ENCODE measurements around the gene OR4D6. TPM values are rescaled to one million over a fixed set of nuclear protein-coding genes. Genes with fewer than 3 reads are reported as not detected.

The OR4D6 gene
- total RNA-seq, 1 donor = not detected

DNA sequence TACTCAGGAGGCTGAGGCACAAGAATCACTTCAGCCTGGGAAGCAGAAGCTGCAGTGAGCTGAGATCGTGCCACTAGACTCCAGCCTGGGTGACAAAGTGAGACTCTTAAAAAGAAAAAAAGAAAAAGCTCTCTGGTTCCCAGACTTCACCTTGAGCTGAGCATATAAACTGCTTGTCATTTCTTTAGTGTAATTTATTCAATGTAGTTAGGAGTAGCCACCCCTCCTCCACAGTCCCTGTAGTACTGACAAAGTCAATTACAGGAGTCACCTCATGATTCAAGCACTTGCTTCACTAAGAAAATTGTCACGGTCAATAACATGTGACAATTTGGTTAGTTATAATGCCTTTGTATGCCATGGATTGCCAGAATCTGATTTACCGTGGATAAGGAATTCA lies 23.6 kb downstream of the OR4D6 start:
- Histone ChIP-seq H3K4me2 (ENCODE audit: insufficient read depth, low read length) (no peak overlapping the region), H3K4me1 (ENCODE audit: insufficient read depth, low read length) (no peaks in the 10 kb centered on the region), H2AFZ (ENCODE audit: low read length) (no peak overlapping the region), H3K79me2 (ENCODE audit: insufficient read depth, low read length) (no peaks in the 10 kb centered on the region), H3K27me3 (ENCODE audit: insufficient read depth, low read length) (no peaks in the 10 kb centered on the region), H3K36me3 (ENCODE audit: insufficient read depth, low read length) (no peaks in the 10 kb centered on the region), H3K27ac (ENCODE audit: low read depth, low read length) (no peak overlapping the region), H3K4me3 (ENCODE audit: insufficient read depth, low read length) (no peak overlapping the region), H4K20me1 (ENCODE audit: insufficient read depth, low read length) (no peaks in the 10 kb centered on the region), H3K9me3 (ENCODE audit: low read depth, low read length) (no peaks in the 10 kb centered on the region)
- TF ChIP-seq, protein P1, sequence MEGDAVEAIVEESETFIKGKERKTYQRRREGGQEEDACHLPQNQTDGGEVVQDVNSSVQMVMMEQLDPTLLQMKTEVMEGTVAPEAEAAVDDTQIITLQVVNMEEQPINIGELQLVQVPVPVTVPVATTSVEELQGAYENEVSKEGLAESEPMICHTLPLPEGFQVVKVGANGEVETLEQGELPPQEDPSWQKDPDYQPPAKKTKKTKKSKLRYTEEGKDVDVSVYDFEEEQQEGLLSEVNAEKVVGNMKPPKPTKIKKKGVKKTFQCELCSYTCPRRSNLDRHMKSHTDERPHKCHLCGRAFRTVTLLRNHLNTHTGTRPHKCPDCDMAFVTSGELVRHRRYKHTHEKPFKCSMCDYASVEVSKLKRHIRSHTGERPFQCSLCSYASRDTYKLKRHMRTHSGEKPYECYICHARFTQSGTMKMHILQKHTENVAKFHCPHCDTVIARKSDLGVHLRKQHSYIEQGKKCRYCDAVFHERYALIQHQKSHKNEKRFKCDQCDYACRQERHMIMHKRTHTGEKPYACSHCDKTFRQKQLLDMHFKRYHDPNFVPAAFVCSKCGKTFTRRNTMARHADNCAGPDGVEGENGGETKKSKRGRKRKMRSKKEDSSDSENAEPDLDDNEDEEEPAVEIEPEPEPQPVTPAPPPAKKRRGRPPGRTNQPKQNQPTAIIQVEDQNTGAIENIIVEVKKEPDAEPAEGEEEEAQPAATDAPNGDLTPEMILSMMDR (IDR thresholded peaks at IDR 0.05; ENCODE audit: extremely low read depth, low read depth, low read length) = no peak
- DNase-seq (ENCODE audit: insufficient read length, low spot score, missing footprints) = no peak

DNA sequence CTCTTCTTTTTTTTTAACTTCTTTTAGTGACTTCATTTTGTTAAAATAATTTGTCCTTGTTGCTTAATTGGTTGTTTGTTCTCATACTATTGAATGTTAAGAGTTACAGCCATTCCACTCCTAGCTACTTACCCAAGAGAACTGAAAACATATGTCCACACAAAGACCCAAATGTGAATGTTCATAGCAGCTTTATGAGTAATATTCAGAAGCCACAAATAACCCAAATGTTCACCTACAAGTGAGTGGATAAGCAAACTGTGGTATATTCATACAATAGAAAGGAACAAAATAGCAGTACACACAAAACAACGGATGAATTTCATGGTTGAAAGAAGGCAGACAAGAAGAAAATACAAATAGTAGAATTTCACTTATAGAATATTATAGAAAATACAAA lies 45.2 kb downstream of the OR4D6 start:
- H3K9me3 ChIP-seq (ENCODE audit: low read depth, low read length) = no peaks in the 10 kb centered on the region
- no peaks in the 10 kb centered on the region for H3K27me3 ChIP-seq (ENCODE audit: insufficient read depth, low read length)
- DNase-seq (ENCODE audit: insufficient read length, low spot score, missing footprints) = no peak
- H3K27ac ChIP-seq (ENCODE audit: low read depth, low read length) = no peak overlapping the region
- no peaks in the 10 kb centered on the region for H3K36me3 ChIP-seq (ENCODE audit: insufficient read depth, low read length)
- no peak overlapping the region for H3K4me3 ChIP-seq (ENCODE audit: insufficient read depth, low read length)
- TF ChIP-seq, protein P1 (IDR thresholded peaks at IDR 0.05; ENCODE audit: extremely low read depth, low read depth, low read length) = no peak
- H4K20me1 ChIP-seq (ENCODE audit: insufficient read depth, low read length) = no peaks in the 10 kb centered on the region
- H3K4me1 ChIP-seq (ENCODE audit: insufficient read depth, low read length) = no peaks in the 10 kb centered on the region
- no peak overlapping the region for H2AFZ ChIP-seq (ENCODE audit: low read length)
- no peak overlapping the region for H3K4me2 ChIP-seq (ENCODE audit: insufficient read depth, low read length)
- no peaks in the 10 kb centered on the region for H3K79me2 ChIP-seq (ENCODE audit: insufficient read depth, low read length)

DNA sequence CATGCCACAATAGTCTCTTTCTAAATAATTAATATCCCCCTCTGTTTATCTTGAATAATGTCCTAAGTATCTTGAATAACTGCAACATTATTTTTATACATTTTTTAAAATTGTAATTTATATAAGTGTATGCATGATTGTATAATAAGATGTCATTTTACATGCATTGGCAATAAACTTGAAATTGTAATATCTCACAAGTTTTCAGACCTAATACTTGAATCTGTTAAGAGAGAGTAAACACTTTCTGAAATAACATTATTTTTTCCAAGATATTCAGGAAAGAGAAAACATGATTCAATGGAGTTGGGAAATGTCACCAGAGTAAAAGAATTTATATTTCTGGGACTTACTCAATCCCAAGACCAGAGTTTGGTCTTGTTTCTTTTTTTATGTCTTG lies 46.5 kb downstream of the OR4D6 start, which contains the start of gene OR4D11:
TSS of gene OR4D11 (plus strand) at position 301 of the 400 bp plus-strand sequence. CDS start at position 301, 0 bp downstream.
- no peaks in the 10 kb centered on the region for H3K9me3 ChIP-seq (ENCODE audit: low read depth, low read length)
- no peak for DNase-seq (ENCODE audit: insufficient read length, low spot score, missing footprints)

More for the DNA sequence above, 46.5 kb downstream of the OR4D6 start, which contains the start of gene OR4D11:
- Histone ChIP-seq H3K27me3 (ENCODE audit: insufficient read depth, low read length) (no peaks in the 10 kb centered on the region), H2AFZ (ENCODE audit: low read length) (no peak within 1 kb of the TSS), H3K36me3 (ENCODE audit: insufficient read depth, low read length) (no peaks in the 10 kb centered on the region), H3K4me3 (ENCODE audit: insufficient read depth, low read length) (no peak within 1 kb of the TSS), H3K79me2 (ENCODE audit: insufficient read depth, low read length) (no peaks in the 10 kb centered on the region), H3K4me1 (ENCODE audit: insufficient read depth, low read length) (no peaks in the 10 kb centered on the region), H3K27ac (ENCODE audit: low read depth, low read length) (no peak within 1 kb of the TSS), H4K20me1 (ENCODE audit: insufficient read depth, low read length) (no peaks in the 10 kb centered on the region), H3K4me2 (ENCODE audit: insufficient read depth, low read length) (no peak within 1 kb of the TSS)
- TF ChIP-seq, protein P1 (IDR thresholded peaks at IDR 0.05; ENCODE audit: extremely low read depth, low read depth, low read length) = no peak

Other genes with a start within 250 kb of the OR4D6 start
- gene MPEG1, start 244.0 kb upstream of the OR4D6 start, total RNA-seq = under 0.01 and 0.36 TPM in 2 replicates
- not detected in 2 replicates for gene OR5AN1, start 98.1 kb upstream of the OR4D6 start, total RNA-seq
- gene OR5A2, start 30.5 kb upstream of the OR4D6 start, total RNA-seq = not detected in 2 replicates
- not detected in 2 replicates for gene OR5A1, start 20.5 kb upstream of the OR4D6 start, total RNA-seq
- not detected in 2 replicates for gene OR4D10, start 16.4 kb downstream of the OR4D6 start, total RNA-seq
- gene OR4D11, start 46.6 kb downstream of the OR4D6 start, total RNA-seq = not detected in 2 replicates
- not detected in 2 replicates for gene OR4D9, start 54.6 kb downstream of the OR4D6 start, total RNA-seq
- gene OSBP, start 158.8 kb downstream of the OR4D6 start, total RNA-seq = 35.1 and 35.9 TPM in 2 replicates
- gene PATL1, start 212.1 kb downstream of the OR4D6 start, total RNA-seq = 17.7 and 19.5 TPM in 2 replicates